HUES6 (cell line): Measurements from ENCODE around the gene ZGPAT.

Source experiments
- H3K27ac ChIP-seq: 2 replicates; pipeline ENCODE4 v1.7.0; 2013; ENCODE audit warnings: low read depth, mild to moderate bottlenecking, low read length, inconsistent platforms
- H3K27me3 ChIP-seq: 2 replicates; pipeline ENCODE4 v1.6.1; 2013; ENCODE audit warnings: low read length; ENCODE audit not compliant: control insufficient read depth, insufficient read depth
- H3K36me3 ChIP-seq: 2 replicates; pipeline ENCODE4 v1.6.1; 2013; ENCODE audit warnings: low read length; ENCODE audit not compliant: control insufficient read depth, insufficient read depth
- H3K4me1 ChIP-seq: 2 replicates; pipeline ENCODE4 v1.6.1; 2013; ENCODE audit warnings: low read length; ENCODE audit not compliant: control insufficient read depth, insufficient read depth
- H3K4me3 ChIP-seq: 2 replicates; pipeline ENCODE4 v1.5.1; 2013; ENCODE audit warnings: low read depth, low read length
- H3K9ac ChIP-seq: one replicate; pipeline ENCODE4 v1.6.1; 2013; ENCODE audit warnings: mild to moderate bottlenecking, low read length
- H3K9me3 ChIP-seq: 2 replicates; pipeline ENCODE4 v1.6.1; 2013; ENCODE audit warnings: low read depth, low read length; ENCODE audit not compliant: control insufficient read depth, insufficient read depth

ZGPAT gene

DNA sequence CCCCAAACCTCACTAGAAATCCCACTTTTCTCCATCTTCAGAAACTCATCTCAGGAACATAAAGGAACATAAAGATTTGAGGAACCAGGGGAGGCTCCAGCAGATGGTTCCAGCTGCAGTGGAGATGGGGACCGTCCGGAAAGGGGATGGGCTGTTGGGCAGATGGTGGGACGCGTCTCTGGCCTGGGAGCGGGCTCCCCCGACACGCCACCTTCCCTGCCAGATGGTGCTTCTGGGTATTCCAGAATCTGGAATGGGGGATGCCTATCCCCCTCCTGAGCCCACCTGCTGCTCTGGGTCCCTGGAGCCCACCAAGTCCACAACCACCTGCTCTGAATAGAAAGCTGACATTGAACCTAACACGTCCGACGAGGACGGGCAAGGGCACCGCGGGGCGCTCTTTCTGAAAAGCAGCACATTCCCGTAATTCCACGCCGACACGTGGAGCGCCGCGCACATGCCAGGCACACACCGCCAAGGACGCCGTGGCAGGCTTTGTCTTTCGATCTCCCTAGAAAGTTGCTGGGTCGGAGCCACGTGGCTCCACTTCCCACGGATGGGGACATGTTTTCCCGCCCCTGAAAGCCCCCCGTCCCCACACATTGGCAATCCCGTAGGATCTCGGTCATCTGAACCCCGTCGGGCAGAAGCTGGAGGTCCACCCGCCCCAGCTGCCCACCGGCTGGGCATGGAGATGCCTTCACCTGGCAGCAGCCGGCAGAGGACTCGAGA lies 59.0 kb downstream of the ZGPAT start:
- no peaks in the 10 kb centered on the region for H3K4me1 ChIP-seq
- no peak overlapping the region for H3K27ac ChIP-seq
- H3K27me3 ChIP-seq = no peaks in the 10 kb centered on the region
- H3K9me3 ChIP-seq = no peaks in the 10 kb centered on the region
- H3K4me3 ChIP-seq = no peak overlapping the region
- H3K36me3 ChIP-seq = peaks cover 23% of the 10 kb centered on the region
- H3K9ac ChIP-seq = no peak overlapping the region

DNA sequence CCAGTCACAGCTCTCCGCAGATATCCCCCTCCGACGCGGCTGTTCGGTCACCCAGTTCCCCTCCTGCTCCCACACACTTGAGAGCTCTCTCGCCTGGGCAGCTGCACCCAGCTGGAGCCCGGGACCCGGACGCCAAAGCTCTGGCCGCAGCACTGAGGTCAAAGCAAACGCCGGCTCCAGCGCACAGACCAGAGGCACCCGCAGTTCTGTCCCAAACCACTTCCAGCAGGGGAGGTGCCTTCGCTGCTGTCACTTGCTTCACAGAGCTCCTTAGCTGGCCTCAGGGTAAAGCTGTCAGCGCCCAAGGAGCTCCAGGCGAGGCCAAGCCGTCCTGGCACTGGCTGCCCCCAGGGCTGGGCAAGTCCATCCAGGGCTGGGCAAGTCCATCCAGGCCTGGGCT lies 59.6 kb downstream of the ZGPAT start:
- no peak overlapping the region for H3K9ac ChIP-seq
- no peaks in the 10 kb centered on the region for H3K4me1 ChIP-seq
- no peak overlapping the region for H3K27ac ChIP-seq
- H3K36me3 ChIP-seq = peaks cover 23% of the 10 kb centered on the region
- H3K4me3 ChIP-seq = no peak overlapping the region
- no peaks in the 10 kb centered on the region for H3K27me3 ChIP-seq
- H3K9me3 ChIP-seq = no peaks in the 10 kb centered on the region

DNA sequence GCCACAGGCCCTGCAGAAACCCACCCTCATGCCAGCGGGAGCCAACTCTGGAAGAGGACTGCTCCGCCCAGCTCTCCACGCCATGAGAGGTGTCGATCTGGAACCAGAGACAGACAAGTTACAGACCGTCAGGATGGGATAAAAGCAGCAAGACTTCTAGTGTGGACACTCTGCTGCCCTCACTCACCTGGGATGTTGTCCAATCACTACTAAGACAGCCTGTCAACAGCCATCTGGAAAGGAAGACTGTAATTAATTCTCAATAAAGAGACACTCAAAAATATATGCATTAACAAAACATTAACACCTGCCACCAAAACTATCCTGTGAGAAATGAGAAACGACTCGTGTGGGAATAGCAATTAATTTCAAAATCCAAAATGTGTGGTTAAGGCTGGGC lies 60.0 kb downstream of the ZGPAT start:
- Histone ChIP-seq H3K27me3 (no peaks in the 10 kb centered on the region), H3K4me1 (no peaks in the 10 kb centered on the region; the same call in 1 of the 2 replicates), H3K27ac (no peak overlapping the region), H3K9ac (no peak overlapping the region), H3K4me3 (no peak overlapping the region), H3K36me3 (peaks cover 23% of the 10 kb centered on the region), H3K9me3 (no peaks in the 10 kb centered on the region)

DNA sequence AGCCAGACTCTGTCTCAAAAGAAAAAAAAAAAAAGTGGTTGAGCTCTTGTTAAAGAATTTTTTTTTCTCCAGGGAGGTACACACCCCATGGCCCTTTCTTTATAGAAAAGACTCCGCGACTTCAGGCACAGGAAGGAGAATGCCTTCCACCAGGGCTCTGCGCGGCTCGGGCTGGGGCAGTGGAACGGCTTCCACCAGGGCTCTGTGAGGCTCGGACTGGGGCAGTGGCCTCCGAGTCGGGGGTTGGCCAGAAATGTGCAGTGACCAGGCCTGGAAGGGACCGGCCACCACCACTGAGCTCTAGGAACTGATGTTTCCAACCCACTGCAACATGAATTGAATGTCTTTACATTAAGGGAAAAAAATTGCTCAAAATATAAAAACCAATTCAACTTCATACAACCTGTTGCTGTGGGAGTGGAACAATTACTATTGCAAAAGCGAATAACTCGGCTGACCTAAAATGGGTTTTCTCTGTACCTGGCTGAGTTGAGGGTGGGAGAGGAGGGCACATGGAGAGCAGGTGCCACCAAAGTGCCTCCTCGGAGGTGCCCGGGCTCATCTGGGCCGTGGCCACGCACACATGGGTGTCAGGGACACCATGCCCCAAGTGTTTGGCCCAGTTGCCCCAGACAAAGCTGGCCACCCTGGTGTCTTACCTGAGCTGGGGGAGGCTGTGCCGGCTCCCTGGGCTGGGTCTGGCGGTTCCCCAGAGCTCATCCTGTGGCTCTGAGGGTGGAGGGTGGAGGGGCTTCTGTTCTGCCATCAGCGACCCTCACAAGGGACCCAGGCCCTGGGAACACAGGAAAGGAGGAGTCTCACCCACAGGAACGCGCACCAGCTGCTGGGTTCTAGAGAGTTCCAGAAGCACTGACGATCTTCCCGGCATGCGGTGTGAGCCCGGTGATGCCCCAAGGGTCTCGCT lies 61.0 kb downstream of the ZGPAT start:
- peaks cover 18% of the 10 kb centered on the region for H3K36me3 ChIP-seq
- H3K27me3 ChIP-seq = no peaks in the 10 kb centered on the region
- H3K27ac ChIP-seq = no peak overlapping the region

DNA sequence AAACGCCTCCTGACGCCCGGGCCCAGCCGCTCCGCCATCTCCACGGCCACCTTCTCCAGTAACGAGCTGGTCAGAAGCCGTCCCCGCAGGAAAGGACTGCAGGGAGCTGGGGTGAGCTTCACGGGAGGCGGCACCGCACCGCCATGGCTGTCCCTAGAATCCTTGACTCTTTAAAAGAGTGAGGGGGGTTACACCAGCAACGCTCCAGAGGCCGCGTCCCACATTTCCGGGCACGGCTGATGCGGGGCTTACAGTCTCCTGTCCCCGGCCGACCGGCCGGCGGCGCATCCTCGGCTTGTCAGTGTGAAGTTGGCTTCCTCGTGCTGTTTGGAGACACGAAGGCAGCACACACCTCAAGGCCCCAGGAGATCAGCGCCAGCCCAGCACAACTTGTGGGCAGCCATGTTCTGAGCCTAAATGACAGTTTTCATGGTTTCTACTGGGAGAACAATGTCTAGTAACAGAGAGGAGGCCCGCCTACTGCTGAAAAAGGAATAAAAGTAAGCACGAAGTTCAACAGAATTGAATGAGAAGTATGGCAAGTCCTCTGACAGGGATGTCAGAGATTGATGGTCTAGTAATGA lies 62.1 kb downstream of the ZGPAT start:
- no peak overlapping the region for H3K27ac ChIP-seq
- H3K9ac ChIP-seq = no peak overlapping the region
- no peaks in the 10 kb centered on the region for H3K27me3 ChIP-seq
- no peaks in the 10 kb centered on the region for H3K9me3 ChIP-seq
- no peaks in the 10 kb centered on the region; the same call in 1 of the 2 replicates for H3K4me1 ChIP-seq
- H3K4me3 ChIP-seq = no peak overlapping the region
- H3K36me3 ChIP-seq = peaks cover 16% of the 10 kb centered on the region

More for the DNA sequence above, 61.0 kb downstream of the ZGPAT start:
- no peak overlapping the region for H3K9ac ChIP-seq
- no peaks in the 10 kb centered on the region for H3K9me3 ChIP-seq
- H3K4me3 ChIP-seq = no peak overlapping the region
- no peaks in the 10 kb centered on the region; the same call in 1 of the 2 replicates for H3K4me1 ChIP-seq

DNA sequence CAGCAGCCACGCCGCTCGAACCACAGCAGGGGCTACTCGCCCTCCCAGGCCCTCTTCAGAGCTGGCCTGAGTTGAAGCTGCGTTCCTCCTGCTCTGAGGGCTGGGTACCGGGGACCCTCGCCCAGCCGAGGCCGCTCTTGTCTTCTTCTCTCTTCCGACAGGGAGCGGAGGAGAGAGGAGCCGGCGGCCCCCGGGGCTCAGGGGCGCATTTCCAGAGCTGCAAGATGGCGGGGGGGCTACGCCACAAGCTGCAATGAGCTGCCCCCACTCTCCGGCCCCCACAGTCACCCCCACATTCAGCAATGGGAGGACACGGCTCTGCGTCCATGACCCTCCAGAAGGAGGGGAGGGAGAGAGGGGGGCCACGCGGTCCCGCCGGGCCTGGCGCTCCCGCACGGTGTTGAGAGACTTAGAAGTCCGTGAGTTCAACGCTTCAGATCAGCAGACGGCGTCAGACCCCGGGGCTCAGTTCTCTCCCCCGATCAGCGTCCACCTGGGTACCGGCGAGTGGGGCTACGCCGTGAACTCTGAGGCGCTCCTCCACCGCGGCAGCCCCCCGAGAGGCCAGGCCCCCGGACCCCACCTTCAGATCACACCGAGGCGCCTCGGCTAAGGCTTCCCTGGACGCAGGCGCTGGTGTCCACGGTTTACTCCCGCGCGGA lies 63.3 kb downstream of the ZGPAT start:
- Histone ChIP-seq H3K9ac (no peak overlapping the region), H3K27me3 (no peaks in the 10 kb centered on the region), H3K4me1 (peaks cover 10% of the 10 kb centered on the region), H3K27ac (no peak overlapping the region), H3K36me3 (peaks cover 16% of the 10 kb centered on the region), H3K9me3 (no peaks in the 10 kb centered on the region), H3K4me3 (no peak overlapping the region)

DNA sequence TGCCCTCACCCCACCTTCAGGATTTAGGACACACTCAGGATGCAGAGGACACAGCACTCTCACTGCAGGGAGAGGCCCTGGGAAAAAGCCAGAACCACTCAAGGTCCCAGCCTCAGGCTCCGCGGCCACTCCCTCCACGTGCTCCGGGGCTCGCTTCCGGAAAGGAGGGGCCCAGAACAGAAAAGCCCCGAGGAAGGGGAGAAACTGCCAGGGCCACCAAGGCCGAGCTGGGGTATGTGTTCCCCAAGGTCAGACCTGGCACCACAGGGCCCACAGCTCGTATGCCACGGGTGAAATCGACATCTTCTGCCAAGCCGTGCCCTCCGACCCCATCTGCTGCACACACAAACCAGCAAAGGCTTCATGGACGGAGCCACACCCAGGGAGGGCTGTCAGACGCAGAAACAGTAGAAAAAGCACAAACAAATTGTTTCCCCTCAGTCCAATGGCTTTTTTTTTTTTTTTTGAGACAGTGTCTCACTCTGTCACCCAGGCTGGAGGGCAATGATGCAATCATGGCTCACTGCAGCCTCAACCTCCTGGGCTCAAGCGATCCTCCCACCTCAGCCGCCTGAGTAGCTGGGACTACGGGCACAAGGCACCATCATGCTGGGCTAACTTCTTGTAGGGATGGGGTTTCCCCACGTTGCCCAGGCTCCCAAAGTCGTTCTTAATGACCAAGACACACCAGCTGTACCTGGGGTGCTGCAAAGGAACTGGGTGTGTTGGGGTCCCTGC lies 65.1 kb downstream of the ZGPAT start:
- Histone ChIP-seq H3K9ac (no peak overlapping the region), H3K27me3 (no peaks in the 10 kb centered on the region), H3K4me1 (peaks cover 10% of the 10 kb centered on the region), H3K36me3 (peaks cover 9% of the 10 kb centered on the region), H3K4me3 (no peak overlapping the region), H3K9me3 (no peaks in the 10 kb centered on the region), H3K27ac (no peak overlapping the region)

DNA sequence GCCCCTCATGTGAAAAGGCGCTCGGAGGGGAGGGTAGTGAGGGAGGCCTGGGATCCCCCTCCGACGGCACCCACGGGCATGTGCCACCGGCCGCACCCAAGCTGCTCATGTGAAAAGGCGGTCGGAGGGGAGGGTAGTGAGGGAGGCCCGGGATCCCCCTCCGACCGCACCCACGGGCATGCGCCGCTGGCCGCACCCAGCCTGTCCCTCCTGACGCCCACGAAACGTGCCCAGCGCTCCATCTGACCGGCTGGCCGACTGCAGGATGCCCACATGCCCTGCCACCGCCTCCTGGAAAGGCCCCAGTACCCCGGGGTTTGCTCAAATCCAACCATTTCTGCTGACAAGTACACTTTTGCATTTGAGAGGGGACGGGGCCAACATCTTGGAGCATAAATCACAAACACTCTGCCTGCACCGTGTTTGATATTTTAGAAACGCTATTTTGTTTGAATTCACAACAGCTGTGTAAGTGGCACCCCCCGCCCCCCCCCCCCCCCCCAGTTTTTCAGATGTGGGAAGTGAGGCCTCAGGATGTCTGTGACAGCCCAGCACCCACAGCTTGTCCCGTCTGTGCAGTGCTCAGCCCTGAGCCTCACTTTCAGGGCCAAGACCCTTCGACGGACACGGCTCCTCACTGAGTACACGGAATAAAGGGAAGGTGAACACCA lies 65.9 kb downstream of the ZGPAT start:
- Histone ChIP-seq H3K27ac (no peak overlapping the region), H3K36me3 (peaks cover 8% of the 10 kb centered on the region), H3K9ac (no peak overlapping the region), H3K4me1 (peaks cover 15% of the 10 kb centered on the region), H3K4me3 (no peak overlapping the region), H3K9me3 (no peaks in the 10 kb centered on the region), H3K27me3 (no peaks in the 10 kb centered on the region)

DNA sequence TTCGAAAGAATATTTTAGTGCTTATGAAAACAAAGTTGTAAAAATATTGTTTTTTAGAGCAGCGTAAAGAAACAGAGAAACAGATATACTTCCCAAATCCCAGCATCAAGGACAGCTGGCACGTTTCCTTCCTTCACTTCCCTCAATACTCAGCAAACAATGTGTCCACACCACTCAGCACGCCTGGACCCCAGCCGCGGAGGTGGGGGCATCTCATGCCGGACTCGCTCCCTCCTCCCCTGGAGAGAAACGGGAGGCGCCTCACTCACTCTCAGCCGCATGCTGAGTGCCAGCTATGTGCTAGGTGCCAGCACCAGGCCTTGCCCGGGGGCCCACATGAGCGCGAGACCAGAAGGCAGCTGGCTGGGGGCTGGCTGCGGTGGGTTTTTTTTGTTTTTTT lies 66.5 kb downstream of the ZGPAT start:
- Histone ChIP-seq H3K4me3 (no peak overlapping the region), H3K4me1 (peaks cover 17% of the 10 kb centered on the region), H3K36me3 (peaks cover 2% of the 10 kb centered on the region), H3K9me3 (no peaks in the 10 kb centered on the region), H3K27ac (no peak overlapping the region), H3K9ac (no peak overlapping the region), H3K27me3 (no peaks in the 10 kb centered on the region)
